Adrenal gland (tissue), 5 donors: ENCODE measurements around the gene IQUB.

Experiments used
- POLR2A ChIP-seq, 2 donors: fragments of 450-650 bp; IDR thresholded peaks; one replicate each; pipeline ENCODE4 v1.6.1; 2017; ENCODE audit warnings: antibody characterized with exemption in 2 of 2, mild to moderate bottlenecking in 2 of 2, moderate library complexity in 1 of 2
- TF ChIP-seq, protein P1 (sequence below), 6 experiments: fragments of 450-650 bp in 4 of 6; fragments of 200-600 bp in 2 of 6; sonication (generic) in 1 of 6; IDR thresholded peaks; 1 replicate in 5 of 6; 2 replicates in 1 of 6; pipeline versions ENCODE4 v1.5.1 to v1.8.0; 2016 to 2021; ENCODE audit warnings: antibody characterized with exemption in 6 of 6, mild to moderate bottlenecking in 2 of 6, moderate library complexity in 1 of 6
- donor health status: DM: no; HTN: no; CAD: no.

GRCh38 chr7:123485187-123485586 lies 49.2 kb downstream of the IQUB start:
- no peak for TF ChIP-seq POLR2A (IDR thresholded peaks at IDR 0.05)
- TF ChIP-seq, protein P1, sequence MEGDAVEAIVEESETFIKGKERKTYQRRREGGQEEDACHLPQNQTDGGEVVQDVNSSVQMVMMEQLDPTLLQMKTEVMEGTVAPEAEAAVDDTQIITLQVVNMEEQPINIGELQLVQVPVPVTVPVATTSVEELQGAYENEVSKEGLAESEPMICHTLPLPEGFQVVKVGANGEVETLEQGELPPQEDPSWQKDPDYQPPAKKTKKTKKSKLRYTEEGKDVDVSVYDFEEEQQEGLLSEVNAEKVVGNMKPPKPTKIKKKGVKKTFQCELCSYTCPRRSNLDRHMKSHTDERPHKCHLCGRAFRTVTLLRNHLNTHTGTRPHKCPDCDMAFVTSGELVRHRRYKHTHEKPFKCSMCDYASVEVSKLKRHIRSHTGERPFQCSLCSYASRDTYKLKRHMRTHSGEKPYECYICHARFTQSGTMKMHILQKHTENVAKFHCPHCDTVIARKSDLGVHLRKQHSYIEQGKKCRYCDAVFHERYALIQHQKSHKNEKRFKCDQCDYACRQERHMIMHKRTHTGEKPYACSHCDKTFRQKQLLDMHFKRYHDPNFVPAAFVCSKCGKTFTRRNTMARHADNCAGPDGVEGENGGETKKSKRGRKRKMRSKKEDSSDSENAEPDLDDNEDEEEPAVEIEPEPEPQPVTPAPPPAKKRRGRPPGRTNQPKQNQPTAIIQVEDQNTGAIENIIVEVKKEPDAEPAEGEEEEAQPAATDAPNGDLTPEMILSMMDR (IDR thresholded peaks at IDR 0.05): no peak
